Mononuclear cell (primary cell): Measurements from ENCODE around the gene PTF1A. TPM values are rescaled to one million over a fixed set of nuclear protein-coding genes. Genes with fewer than 3 reads are reported as not detected.

ENCODE experiments used
- H3K27me3 ChIP-seq: 2 replicates; pipeline ENCODE4 v1.6.0; 2011; ENCODE audit warnings: low read length, control low read depth; ENCODE audit not compliant: insufficient read depth
- H3K4me1 ChIP-seq: 2 replicates; pipeline ENCODE4 v1.5.1; 2011; ENCODE audit warnings: mild to moderate bottlenecking, low read length, control low read depth; ENCODE audit not compliant: insufficient read depth
- H3K4me3 ChIP-seq: 2 replicates; pipeline ENCODE4 v1.5.1; 2011; ENCODE audit warnings: mild to moderate bottlenecking, low read length, moderate library complexity
- H3K9me3 ChIP-seq: 2 replicates; pipeline ENCODE4 v1.5.1; 2011; ENCODE audit warnings: low read depth, mild to moderate bottlenecking, control low read depth, low read length
- total RNA-seq: library from RNA; depleted of rRNA; stranded (reverse); fragments of >200 nt; gene quantifications from one replicate; pipeline ENCODE4 v1.2.3, GENCODE V29; 2012

Gene PTF1A
- total RNA-seq, 1 donor: not detected

DNA sequence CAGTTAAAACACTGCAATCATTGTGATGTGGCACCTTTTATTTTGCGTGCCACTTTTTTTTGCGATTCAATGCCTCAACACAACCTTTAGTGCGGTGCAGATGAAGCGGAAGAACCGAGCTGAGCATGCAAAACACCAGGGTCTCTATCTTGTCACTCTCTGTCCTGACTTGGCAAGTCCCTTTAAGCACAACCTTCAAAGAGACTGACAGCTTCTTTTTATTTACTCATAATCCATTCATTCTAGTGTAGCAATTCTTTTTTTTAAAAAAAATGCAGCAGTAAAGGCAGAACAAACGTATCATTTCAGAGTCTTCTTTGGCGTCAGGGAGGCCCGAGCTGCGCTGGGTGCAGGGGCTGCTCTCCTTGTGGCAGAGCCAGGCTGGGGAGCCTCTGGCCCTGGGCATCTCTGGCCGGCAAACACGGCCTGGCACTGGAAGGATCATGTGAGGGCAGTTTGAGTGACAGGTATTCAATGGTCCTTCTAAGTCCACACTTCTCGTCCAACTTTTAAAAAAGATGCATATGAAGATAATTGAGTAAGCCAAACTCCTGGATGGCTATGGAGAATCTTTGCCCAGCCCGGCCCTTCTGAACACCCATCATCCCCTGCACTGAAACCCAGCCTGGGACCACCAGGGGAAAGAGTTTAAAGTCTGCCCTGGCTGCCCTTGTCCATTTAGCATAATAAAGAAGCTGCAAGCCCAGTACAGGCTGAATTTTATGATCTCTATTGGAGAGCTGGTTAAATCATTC is 3.9 kb downstream of the PTF1A start:
- Histone ChIP-seq H3K4me3 (no peak overlapping the region), H3K27me3 (peaks cover 87% of the 10 kb centered on the region), H3K4me1 (no peaks in the 10 kb centered on the region), H3K9me3 (no peaks in the 10 kb centered on the region)

DNA sequence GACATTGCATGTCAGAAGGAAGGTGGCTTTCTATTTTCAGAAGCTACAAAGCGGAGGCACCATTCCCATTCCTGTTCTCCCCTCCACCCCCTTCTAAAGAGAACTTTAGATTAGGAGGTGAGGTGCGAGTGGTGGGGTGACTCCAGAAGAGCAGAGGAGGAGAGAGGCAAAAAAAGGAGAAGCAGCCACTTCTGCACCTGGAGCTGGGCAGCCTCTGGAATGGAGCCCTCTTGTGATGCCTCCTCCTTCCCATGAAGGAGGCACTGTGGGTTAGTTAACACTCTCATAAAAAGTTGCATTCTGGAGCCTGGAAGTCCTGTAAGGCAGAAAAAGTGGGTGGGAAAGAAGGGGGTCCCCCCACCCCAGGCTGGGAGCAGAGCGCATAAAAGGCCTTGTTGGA is 4.8 kb downstream of the PTF1A start:
- peaks cover 88% of the 10 kb centered on the region for H3K27me3 ChIP-seq
- H3K4me1 ChIP-seq: no peaks in the 10 kb centered on the region
- H3K4me3 ChIP-seq: no peak overlapping the region
- H3K9me3 ChIP-seq: no peaks in the 10 kb centered on the region

DNA sequence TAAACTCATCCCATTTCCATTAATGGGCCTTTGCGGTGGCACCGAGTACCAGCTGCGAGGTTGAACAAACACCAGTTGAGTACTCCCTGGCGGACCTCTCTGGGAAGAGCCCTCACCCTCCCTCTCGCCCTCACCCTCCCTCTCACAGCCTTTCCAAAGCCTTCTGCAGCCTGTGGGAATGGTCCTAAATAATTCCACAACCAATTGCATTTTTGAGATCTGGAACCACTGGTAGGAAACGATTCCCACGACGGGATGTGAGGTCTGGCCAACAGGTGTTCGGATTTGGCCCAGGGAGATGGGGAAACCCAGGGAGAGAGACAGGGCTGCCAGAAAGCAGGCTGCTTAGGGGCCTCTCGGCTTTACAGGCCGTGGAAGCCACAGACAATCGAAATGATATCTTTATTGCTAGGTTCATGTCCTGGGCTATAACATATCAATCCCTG is 5.3 kb downstream of the PTF1A start:
- H3K4me3 ChIP-seq: no peak overlapping the region
- no peaks in the 10 kb centered on the region for H3K4me1 ChIP-seq
- H3K9me3 ChIP-seq: no peaks in the 10 kb centered on the region
- peaks cover 93% of the 10 kb centered on the region for H3K27me3 ChIP-seq

DNA sequence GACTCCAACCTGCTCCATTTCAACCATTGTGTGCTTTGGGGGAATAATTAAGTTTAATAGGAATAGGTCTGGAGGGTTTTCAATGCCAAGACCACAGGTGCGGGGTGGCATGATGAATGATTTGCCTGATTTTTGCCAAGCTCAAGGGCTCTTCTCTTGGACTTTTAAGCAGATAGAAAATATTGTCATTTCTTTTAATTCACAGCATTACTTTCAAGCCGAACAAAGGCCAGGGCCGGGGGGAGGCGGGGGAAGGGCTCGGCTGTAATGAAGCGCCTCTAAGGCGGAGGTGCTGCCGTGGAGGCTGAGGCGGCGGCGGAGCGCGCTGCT is 6.5 kb downstream of the PTF1A start:
- Histone ChIP-seq H3K4me1 (no peaks in the 10 kb centered on the region), H3K4me3 (no peak overlapping the region), H3K9me3 (no peaks in the 10 kb centered on the region), H3K27me3 (peaks cover 100% of the 10 kb centered on the region)

GRCh38 chr10:23198940-23199767 is 7.0 kb downstream of the PTF1A start:
- H3K4me3 ChIP-seq: no peak overlapping the region
- no peaks in the 10 kb centered on the region for H3K4me1 ChIP-seq
- H3K9me3 ChIP-seq: no peaks in the 10 kb centered on the region
- peaks cover 100% of the 10 kb centered on the region for H3K27me3 ChIP-seq

DNA sequence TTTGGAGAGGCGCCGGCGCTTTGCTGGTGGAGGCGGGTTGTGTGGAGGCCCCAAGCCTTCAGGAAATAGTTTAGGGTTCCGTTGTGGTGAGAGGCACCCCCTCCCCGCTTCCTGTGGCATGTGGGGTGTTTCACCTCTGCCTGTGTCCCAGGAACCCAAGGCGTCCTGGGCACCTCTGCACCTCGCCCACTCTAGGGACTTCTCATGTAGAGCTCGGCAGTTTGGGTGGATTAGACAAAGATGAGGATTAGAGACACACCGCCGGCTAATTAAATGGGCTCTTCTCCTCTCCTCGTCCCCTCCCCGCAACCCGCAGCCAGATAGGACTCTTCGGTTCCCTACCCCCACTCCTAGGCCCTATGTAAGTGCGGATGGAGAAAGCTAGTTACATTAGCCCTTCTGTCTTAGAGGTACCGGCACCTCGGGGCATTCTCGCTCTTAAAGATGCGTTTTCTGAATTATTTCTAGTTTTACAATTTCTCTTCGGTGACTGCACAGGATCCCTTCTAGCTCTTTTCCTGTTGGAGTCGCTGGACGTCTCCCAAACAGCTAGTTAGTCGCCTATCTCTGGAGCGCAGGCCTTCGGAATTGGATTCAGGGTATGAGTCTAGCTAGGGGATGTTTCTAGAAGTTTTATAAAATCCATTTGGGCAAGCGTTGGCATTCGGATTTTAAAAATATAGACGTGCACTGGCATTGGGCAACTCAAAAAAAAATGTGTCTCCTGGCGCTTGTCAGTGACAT is 7.8 kb downstream of the PTF1A start:
- Histone ChIP-seq H3K27me3 (peaks cover 100% of the 10 kb centered on the region), H3K9me3 (no peaks in the 10 kb centered on the region), H3K4me1 (no peaks in the 10 kb centered on the region), H3K4me3 (no peak overlapping the region)

GRCh38 chr10:23200586-23200985 is 8.5 kb downstream of the PTF1A start:
- Histone ChIP-seq H3K27me3 (peaks cover 99% of the 10 kb centered on the region), H3K4me1 (no peaks in the 10 kb centered on the region), H3K9me3 (no peaks in the 10 kb centered on the region), H3K4me3 (no peak overlapping the region)

GRCh38 chr10:23200997-23201652 is 9.0 kb downstream of the PTF1A start:
- Histone ChIP-seq H3K9me3 (no peaks in the 10 kb centered on the region), H3K4me1 (no peaks in the 10 kb centered on the region), H3K27me3 (peaks cover 97% of the 10 kb centered on the region), H3K4me3 (no peak overlapping the region)

GRCh38 chr10:23201837-23202236 is 9.7 kb downstream of the PTF1A start:
- H3K4me1 ChIP-seq: no peaks in the 10 kb centered on the region
- H3K27me3 ChIP-seq: peaks cover 90% of the 10 kb centered on the region
- no peak overlapping the region for H3K4me3 ChIP-seq
- H3K9me3 ChIP-seq: no peaks in the 10 kb centered on the region

DNA sequence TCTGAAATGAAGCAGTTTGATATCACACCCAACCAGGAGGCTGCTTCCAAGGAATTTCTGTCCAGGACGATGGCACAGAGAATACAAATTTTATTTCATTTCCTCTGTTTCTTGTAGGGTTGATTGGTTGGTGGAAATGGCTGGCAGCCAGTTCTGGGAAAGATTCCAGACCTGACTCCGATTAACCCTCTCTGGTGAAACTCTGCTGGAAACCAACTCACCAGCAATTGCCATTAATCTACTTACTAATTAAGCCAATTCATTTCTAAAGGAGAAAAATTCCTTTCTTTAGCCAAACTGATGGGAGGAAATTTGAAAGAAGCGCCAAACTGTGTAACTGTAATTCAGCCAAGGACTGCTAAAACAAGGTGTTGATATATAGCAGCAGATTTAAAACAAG is 10.7 kb downstream of the PTF1A start:
- no peaks in the 10 kb centered on the region for H3K9me3 ChIP-seq
- no peaks in the 10 kb centered on the region for H3K4me1 ChIP-seq
- peaks cover 85% of the 10 kb centered on the region for H3K27me3 ChIP-seq
- H3K4me3 ChIP-seq: no peak overlapping the region

GRCh38 chr10:23203369-23204325 is 11.5 kb downstream of the PTF1A start:
- Histone ChIP-seq H3K4me1 (no peaks in the 10 kb centered on the region), H3K4me3 (no peak overlapping the region), H3K27me3 (peaks cover 78% of the 10 kb centered on the region), H3K9me3 (no peaks in the 10 kb centered on the region)

DNA sequence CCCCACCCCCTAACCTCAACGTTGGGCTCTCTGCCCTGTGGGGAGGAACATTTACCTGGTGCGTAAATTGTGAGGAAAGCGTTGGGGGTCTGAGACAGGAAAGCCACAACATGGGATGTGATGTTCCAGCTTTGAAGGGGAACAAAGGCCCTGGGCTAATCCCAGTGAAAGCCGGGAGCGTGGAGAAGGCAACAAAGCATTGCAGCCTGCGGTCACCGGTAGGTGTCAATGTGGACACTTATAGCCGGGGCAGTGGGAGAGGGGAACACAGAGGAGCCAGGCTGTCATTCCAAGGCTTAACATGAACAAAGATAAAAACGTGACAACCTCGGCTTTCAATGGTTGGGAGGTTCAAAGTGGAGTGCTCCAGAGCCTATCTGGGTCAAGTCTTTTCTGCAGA is 12.7 kb downstream of the PTF1A start:
- Histone ChIP-seq H3K4me3 (no peak overlapping the region), H3K9me3 (no peaks in the 10 kb centered on the region), H3K27me3 (peaks cover 67% of the 10 kb centered on the region), H3K4me1 (no peaks in the 10 kb centered on the region)

DNA sequence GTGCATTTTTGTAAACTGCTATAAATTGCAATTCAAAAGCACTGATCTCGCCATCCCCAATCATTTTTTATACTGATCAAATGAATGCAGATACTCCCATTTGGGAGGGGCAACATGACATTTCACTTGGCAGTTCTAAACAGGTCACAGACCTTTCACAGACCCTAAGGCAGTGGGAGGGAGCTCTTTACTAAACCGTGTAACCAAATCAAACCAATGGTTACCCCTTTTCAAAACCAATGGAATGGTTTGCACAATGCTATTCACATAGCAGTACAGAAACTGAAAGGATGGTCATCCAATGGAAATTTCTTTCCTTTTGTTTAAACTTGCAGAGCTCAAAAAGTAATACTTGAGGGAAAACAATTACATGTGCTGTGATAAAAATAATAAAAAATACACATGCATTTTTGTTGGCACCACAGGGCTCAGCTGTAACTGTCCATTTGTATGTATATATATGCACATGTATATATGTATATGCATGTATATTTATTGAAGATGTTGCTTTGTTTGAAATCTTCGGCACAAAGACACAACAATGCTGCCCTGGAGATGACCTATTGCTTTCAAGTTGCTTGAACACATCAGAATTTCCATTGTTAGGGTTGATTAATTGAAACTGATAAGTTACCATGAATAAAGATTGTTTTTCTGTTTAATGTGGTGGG is 14.0 kb downstream of the PTF1A start:
- Histone ChIP-seq H3K4me3 (no peak overlapping the region), H3K9me3 (no peaks in the 10 kb centered on the region), H3K27me3 (peaks cover 53% of the 10 kb centered on the region)

More for the DNA sequence above, 14.0 kb downstream of the PTF1A start:
- no peaks in the 10 kb centered on the region for H3K4me1 ChIP-seq
